PC-3 (cell line): ENCODE data around the gene CDS1.

Experiments used
- EZH2 ChIP-seq: fragments of 300-600 bp; sonication (generic); IDR thresholded peaks from one replicate; pipeline ENCODE4 v1.6.1; 2017; ENCODE audit warnings: antibody characterized with exemption, mild to moderate bottlenecking, low read length; ENCODE audit not compliant: unreplicated experiment
- TF ChIP-seq, protein P1 (sequence below): fragments of 300-600 bp; sonication (generic); conservative IDR thresholded peaks from 2 replicates; pipeline ENCODE4 v1.5.1; 2017; ENCODE audit warnings: antibody characterized with exemption, low read depth, mild to moderate bottlenecking, low read length

DNA sequence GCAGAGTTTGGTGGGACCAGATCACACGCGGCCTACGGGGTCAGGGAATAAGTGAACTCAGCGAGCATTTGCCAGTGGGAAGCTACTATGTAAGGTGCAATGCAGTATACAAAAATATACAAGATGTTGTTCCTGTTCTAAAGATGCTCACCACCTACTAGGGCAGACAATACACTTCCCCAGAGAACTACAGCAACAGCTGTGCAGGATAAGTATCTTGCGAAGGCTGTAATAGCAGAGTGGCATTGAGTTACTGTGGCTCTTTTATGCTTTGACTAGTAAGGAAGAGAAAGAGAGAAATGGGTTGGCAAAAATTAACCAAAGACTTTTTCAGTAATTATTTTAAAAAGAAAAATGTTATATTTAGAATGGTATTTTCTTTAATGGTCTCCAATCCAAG, 61.2 kb downstream of the CDS1 start:
- no peak for TF ChIP-seq EZH2
- TF ChIP-seq, protein P1, sequence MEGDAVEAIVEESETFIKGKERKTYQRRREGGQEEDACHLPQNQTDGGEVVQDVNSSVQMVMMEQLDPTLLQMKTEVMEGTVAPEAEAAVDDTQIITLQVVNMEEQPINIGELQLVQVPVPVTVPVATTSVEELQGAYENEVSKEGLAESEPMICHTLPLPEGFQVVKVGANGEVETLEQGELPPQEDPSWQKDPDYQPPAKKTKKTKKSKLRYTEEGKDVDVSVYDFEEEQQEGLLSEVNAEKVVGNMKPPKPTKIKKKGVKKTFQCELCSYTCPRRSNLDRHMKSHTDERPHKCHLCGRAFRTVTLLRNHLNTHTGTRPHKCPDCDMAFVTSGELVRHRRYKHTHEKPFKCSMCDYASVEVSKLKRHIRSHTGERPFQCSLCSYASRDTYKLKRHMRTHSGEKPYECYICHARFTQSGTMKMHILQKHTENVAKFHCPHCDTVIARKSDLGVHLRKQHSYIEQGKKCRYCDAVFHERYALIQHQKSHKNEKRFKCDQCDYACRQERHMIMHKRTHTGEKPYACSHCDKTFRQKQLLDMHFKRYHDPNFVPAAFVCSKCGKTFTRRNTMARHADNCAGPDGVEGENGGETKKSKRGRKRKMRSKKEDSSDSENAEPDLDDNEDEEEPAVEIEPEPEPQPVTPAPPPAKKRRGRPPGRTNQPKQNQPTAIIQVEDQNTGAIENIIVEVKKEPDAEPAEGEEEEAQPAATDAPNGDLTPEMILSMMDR = no peak
